Measurements from ENCODE around the gene SNX30.

DNA sequence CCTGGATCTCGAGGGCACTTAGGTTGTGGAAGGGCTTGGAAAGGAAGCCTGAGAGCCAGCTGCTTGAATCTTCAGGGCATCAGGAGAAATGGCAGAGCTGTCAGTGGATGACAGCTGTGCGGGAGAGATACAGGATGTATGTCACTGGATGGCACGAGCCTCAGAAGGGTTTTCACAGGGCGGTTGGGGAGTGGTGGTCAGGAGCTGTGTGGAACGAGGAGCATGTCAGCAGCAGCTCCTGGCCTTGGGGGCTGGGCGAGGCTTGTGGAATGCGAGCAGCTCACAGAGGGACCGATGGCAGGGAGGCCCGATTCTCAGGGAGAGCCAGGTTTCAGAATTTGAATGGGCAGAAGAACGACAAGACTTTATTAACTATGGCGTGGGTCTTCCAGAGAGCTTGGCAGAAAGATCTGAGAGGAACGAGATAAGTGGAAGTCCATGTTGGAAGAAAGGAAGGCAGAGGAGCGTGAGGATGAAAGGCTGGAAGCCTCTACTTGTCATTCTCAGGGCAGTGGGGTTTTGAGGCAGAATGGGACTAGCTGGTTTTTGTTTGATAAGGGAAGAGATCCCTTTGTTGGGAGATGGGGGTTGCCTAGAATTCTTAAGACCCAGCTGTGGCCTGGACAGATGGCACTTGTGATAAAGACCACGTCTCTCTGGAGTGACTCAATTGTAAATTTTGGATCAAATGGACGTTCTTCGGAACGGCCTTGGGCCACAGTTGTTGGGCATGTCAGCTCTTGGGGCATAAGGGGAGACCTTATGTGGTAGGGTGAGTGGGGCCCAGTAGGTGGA is 60.3 kb downstream of the SNX30 start:
- TF ChIP-seq, protein P1, sequence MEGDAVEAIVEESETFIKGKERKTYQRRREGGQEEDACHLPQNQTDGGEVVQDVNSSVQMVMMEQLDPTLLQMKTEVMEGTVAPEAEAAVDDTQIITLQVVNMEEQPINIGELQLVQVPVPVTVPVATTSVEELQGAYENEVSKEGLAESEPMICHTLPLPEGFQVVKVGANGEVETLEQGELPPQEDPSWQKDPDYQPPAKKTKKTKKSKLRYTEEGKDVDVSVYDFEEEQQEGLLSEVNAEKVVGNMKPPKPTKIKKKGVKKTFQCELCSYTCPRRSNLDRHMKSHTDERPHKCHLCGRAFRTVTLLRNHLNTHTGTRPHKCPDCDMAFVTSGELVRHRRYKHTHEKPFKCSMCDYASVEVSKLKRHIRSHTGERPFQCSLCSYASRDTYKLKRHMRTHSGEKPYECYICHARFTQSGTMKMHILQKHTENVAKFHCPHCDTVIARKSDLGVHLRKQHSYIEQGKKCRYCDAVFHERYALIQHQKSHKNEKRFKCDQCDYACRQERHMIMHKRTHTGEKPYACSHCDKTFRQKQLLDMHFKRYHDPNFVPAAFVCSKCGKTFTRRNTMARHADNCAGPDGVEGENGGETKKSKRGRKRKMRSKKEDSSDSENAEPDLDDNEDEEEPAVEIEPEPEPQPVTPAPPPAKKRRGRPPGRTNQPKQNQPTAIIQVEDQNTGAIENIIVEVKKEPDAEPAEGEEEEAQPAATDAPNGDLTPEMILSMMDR (conservative IDR thresholded peaks at IDR 0.05; ENCODE audit: low read depth, low read length): no peak
- TF ChIP-seq EZH2phosphoT487 (IDR thresholded peaks at IDR 0.05; ENCODE audit: borderline replicate concordance, low read length) (no peak), EZH2 (IDR thresholded peaks at IDR 0.05; ENCODE audit: low read length, unreplicated experiment) (no peak)
